Measurements from ENCODE around the gene ABCA9.

- TF ChIP-seq EZH2 (IDR thresholded peaks at IDR 0.05; ENCODE audit: insufficient read depth, poor library complexity, severe bottlenecking) (no peak), EZH2phosphoT487 (IDR thresholded peaks at IDR 0.05; ENCODE audit: insufficient read depth, low read depth) (no peak)
Measured at GRCh38 chr17:69059458-69060175, 1.1 kb downstream of the ABCA9 start.

Measured in GM23248 (cell line).